Effector memory CD8-positive, alpha-beta T cell (primary cell): Measurements from ENCODE around the gene GTF2IRD1.
A peak's percentile ranks its signal among the peaks of the same experiment; 100 is the strongest.

ENCODE experiments used
- ATAC-seq: fragments of 150-1000 bp; cut with Tn5 transposase; replicated peaks from 2 replicates; pipeline ENCODE4 v1.10.0; 2021; ENCODE audit warnings: mild to moderate bottlenecking, moderate library complexity
- DNase-seq, 3 experiments: peaks; one replicate each; pipeline ENCODE4 v3.0.0; 2021
- H3K27ac Mint-ChIP-seq, 2 donors: one replicate each; pipeline ENCODE4 v1.8.0; 2022; ENCODE audit warnings: mild to moderate bottlenecking in 2 of 2, mixed read lengths in 2 of 2, moderate library complexity in 2 of 2
- H3K27me3 Mint-ChIP-seq, 2 donors: one replicate each; pipeline ENCODE4 v1.8.0; 2022; ENCODE audit warnings: mixed read lengths in 2 of 2
- H3K36me3 Mint-ChIP-seq: one replicate; pipeline ENCODE4 v1.8.0; 2022; ENCODE audit warnings: mild to moderate bottlenecking, moderate library complexity, mixed read lengths; ENCODE audit not compliant: insufficient read depth
- H3K4me1 Mint-ChIP-seq, 2 donors: one replicate each; pipeline ENCODE4 v1.8.0; 2022; ENCODE audit warnings: low read depth in 2 of 2, mixed read lengths in 2 of 2
- H3K4me3 Mint-ChIP-seq, 2 donors: one replicate each; pipeline ENCODE4 v1.8.0; 2022; ENCODE audit warnings: mild to moderate bottlenecking in 2 of 2, mixed read lengths in 2 of 2, moderate library complexity in 2 of 2
- H3K9me3 Mint-ChIP-seq, 2 donors: one replicate each; pipeline ENCODE4 v1.8.0; 2022; ENCODE audit warnings: mixed read lengths in 2 of 2

The GTF2IRD1 gene

DNA sequence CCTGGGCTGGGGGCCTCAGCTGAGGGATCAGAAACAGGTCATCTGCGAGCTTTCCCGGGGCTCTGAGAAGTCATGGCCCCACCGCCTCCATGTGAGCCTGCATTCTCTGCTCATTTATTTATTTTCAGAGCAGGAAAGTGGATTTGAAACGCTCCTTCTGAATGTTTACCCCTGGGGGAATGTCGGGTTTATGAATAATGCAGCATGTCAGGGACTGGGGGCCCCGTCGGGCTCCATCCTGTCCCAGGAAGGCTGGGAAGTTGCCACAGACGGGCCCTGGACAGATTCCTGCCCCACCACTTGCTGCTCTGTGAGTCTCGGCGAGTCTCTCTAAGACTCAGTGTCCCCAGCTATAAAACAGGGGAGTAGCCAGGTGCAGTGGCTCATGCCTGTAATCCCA is 11.9 kb upstream of the GTF2IRD1 start:
- no peak for DNase-seq
- Mint-ChIP-seq H3K4me1 (no peaks in the 10 kb centered on the region), H3K36me3 (no peaks in the 10 kb centered on the region), H3K27me3 (peaks cover 21 to 31% of the 10 kb centered on the region in 2 donors), H3K27ac (no peak overlapping the region), H3K4me3 (no peak overlapping the region), H3K9me3 (no peaks in the 10 kb centered on the region)
- ATAC-seq: no peak

DNA sequence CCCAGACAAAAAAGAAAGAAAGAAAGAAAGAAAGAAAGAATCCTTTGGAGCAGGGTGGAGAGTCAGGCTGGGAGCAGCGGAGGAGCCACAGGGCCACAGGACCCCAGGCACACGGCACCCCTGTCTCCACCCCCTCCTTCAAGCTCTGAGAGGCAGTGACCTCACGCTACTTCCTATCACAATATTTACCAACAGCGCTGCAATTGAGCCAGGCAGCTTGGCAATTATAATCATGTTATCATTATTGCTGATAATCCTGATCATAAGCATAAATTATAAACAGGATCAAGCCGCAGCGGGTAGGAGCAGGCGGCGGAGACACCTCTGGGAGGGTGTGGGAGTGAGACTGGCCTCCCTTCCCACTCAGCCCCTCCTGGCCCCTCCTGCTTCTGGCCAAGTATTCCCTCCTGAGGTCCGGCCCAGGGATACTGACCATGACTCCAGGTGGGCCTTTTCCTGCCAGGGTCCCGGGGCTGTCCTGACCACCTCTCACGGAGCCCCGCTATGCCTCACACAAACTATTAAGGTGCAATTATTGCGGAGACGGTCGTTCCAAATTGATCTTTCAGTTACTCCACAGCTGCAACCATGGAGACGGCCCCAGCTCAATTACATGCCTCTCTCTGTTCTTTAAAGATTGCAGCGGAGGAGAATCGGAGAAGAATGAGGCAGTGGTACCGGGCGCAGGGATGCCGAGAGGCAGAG is 10.0 kb upstream of the GTF2IRD1 start:
- H3K36me3 Mint-ChIP-seq: no peaks in the 10 kb centered on the region
- no peak for ATAC-seq
- no peak overlapping the region for H3K4me3 Mint-ChIP-seq
- H3K27me3 Mint-ChIP-seq: peaks cover 21 to 31% of the 10 kb centered on the region in 2 donors
- DNase-seq: no peak
- no peaks in the 10 kb centered on the region for H3K9me3 Mint-ChIP-seq
- H3K4me1 Mint-ChIP-seq: no peaks in the 10 kb centered on the region
- no peak overlapping the region for H3K27ac Mint-ChIP-seq

DNA sequence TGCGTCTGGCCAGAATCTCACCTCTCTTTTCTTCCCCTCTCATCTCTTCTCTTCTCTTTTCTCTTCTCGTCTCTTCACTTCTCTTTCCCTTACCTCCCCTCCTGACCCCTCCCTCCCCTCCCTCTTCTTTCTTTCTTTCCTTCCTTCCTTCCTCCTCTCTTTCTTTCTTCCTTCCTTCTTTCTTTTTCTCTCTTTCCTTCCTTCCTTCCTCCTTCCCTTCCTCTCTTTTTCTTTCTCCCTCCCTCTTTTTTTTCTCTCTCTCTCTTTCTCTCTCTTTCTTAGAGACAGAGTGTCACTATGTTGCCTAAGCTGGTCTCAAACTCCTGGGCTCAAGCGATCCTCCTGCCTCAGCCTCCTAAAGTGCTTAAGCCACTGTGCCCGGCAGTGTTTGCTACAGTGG is 4.6 kb upstream of the GTF2IRD1 start:
- DNase-seq: no peak
- Mint-ChIP-seq H3K9me3 (no peaks in the 10 kb centered on the region), H3K27me3 (peaks cover 9 to 11% of the 10 kb centered on the region in 2 donors)

DNA sequence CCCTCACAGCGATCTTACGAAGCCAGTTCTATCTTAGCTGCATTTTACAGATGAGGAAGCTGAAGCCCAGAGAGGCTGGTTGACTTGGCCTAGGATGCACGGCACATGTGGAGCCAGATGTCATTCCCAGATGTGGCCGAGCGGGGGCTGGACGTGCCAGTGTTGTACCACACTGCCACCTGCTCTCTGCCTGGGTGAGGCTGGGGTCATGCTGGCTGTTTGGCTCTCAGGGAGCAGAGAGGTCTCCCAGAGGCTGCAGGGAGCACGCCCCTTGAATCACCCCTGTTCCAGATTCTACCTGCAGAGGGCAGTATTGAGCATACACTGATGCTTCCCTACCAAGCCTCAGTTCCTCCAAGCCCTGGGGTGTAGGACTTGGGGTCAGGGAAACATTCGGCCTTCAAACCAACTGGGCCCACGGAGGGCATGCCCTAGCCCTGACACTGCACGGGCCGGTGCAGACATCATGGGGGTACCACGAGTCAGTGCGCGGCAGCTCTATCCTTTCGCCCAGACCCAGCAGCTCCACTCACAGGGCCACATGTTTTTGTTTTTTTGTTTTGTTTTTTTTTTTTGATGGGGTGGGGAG is 3.8 kb upstream of the GTF2IRD1 start:
- DNase-seq: peak; percentile 70 to 72 (median 72)
- peaks cover 4% of the 10 kb centered on the region for H3K36me3 Mint-ChIP-seq
- peak; percentile 16 for ATAC-seq
- no peaks in the 10 kb centered on the region for H3K9me3 Mint-ChIP-seq
- peaks cover 13 to 15% of the 10 kb centered on the region in 2 donors for H3K4me1 Mint-ChIP-seq
- H3K27me3 Mint-ChIP-seq: peaks cover 8 to 12% of the 10 kb centered on the region in 2 donors
- H3K27ac Mint-ChIP-seq: no peak overlapping the region
- no peak overlapping the region for H3K4me3 Mint-ChIP-seq

More for the DNA sequence above, 4.6 kb upstream of the GTF2IRD1 start:
- H3K4me3 Mint-ChIP-seq: no peak overlapping the region
- no peak for ATAC-seq
- H3K27ac Mint-ChIP-seq: peak overlapping the region in 1 of 2 donors; percentile 93
- peaks cover 4% of the 10 kb centered on the region for H3K36me3 Mint-ChIP-seq
- peaks cover 13 to 15% of the 10 kb centered on the region in 2 donors for H3K4me1 Mint-ChIP-seq

DNA sequence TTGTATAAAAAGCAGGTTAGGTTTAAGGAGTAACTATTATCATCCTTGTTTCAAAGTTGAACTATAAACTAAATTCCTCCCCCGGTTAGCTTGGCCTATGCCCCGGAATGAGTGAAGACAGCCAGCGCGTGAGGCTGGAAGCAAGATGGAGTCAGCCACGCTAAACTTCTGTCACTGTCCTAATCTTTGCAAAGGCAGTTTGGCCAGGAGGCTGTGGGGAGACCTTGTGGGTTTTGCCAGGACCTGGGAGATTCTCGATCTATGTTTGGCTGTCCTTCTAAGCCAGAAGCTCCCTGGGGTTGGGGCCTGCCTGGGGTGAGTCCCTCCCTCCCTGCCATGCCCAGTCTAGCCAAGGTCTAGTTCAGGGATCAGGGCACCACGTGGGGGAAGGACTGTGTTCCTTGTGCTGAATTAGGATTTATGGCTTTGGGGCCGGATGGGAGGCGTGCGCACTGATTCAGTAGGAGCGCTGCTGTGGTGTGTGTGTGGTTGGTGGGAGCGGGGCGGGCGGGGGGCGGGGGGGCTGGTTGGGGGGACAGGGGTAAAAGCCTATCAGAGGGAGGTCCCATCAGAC is 871 bp upstream of the GTF2IRD1 start:
- peaks cover 4% of the 10 kb centered on the region for H3K36me3 Mint-ChIP-seq
- peak overlapping the region; percentile 72 to 86 for H3K4me3 Mint-ChIP-seq
- peak in 1 of 3 experiments; percentile 14 for DNase-seq
- no peaks in the 10 kb centered on the region for H3K9me3 Mint-ChIP-seq
- peaks cover 13 to 15% of the 10 kb centered on the region in 2 donors for H3K4me1 Mint-ChIP-seq
- H3K27me3 Mint-ChIP-seq: peaks cover 24 to 26% of the 10 kb centered on the region in 2 donors
- H3K27ac Mint-ChIP-seq: peak overlapping the region in 1 of 2 donors; percentile 93
- peak; percentile 1 for ATAC-seq

DNA sequence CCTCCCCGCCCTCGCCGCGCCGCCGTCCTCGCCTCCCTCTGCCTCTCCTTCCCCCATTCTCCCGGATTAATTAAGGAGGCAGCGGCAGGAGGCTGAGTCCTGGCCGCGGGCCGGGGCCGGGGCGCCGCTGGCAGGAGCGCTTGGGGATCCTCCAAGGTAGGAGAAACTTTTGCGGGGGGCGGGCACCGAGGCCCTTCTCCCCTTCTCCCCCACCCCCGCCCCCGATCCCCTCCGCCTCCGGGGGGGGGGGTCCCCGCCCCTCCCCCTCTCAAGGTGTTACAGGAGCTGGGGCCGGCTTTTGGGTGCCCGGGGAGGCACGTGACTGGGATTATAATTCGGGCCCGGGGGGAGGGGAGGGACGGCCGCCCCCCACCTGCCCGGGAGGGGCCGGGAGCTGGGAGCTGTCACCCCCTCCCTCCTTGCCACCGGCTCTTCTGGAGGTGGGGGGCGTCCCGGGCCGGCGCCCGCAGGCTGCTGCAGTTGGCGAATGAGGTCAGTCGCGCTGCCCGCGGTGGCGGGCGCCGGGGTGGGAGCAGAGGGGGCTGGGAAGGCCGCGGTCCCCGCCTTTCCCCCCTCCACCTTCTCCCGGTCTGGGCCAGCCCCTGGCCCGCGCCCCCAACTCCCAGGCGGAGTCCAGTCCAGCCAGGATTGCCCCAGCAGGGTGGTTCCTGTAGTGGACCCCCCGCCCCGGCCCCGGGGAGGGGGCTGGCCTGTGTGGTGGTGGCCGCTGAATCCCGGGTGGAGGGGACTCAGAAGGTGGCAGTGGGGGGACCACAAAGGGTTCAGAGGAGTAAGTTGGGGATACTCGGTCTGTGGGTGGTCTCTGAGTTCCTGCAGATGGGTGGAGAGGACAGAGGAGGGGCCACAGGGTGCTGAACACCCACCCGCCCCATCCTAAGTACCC is 567 bp downstream of the GTF2IRD1 start:
- Mint-ChIP-seq H3K4me3 (peak overlapping the region; percentile 37 to 51), H3K36me3 (peaks cover 4% of the 10 kb centered on the region), H3K9me3 (no peaks in the 10 kb centered on the region), H3K27me3 (peaks cover 24 to 28% of the 10 kb centered on the region in 2 donors), H3K4me1 (peaks cover 13 to 15% of the 10 kb centered on the region in 2 donors), H3K27ac (no peak overlapping the region)
- no peak for DNase-seq
- ATAC-seq: no peak

DNA sequence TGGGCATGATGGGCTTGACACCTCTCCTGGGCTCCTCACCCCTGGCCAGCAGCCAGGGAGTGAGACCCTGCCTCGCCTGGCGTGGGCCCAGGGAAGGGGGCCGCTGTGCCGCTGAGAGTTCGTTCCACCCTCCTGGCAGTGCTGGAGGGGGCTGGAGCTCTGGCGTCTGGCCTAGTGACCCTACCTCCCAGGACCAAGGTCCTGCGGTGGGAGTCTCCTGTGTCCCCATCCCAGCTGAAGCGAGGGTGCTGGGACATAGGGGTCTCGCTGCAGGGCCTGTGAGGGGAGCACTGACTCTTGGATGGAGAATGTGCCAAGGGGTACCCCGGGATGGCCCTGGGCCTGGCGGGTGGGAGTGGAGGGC is 1.2 kb downstream of the GTF2IRD1 start:
- DNase-seq (no peak), ATAC-seq (no peak)
- H3K27ac Mint-ChIP-seq: no peak overlapping the region
- H3K4me3 Mint-ChIP-seq: peak overlapping the region; percentile 13 to 19
- H3K4me1 Mint-ChIP-seq: peaks cover 12 to 13% of the 10 kb centered on the region in 2 donors
- peaks cover 24 to 28% of the 10 kb centered on the region in 2 donors for H3K27me3 Mint-ChIP-seq
- H3K36me3 Mint-ChIP-seq: peaks cover 4% of the 10 kb centered on the region
- no peaks in the 10 kb centered on the region for H3K9me3 Mint-ChIP-seq

DNA sequence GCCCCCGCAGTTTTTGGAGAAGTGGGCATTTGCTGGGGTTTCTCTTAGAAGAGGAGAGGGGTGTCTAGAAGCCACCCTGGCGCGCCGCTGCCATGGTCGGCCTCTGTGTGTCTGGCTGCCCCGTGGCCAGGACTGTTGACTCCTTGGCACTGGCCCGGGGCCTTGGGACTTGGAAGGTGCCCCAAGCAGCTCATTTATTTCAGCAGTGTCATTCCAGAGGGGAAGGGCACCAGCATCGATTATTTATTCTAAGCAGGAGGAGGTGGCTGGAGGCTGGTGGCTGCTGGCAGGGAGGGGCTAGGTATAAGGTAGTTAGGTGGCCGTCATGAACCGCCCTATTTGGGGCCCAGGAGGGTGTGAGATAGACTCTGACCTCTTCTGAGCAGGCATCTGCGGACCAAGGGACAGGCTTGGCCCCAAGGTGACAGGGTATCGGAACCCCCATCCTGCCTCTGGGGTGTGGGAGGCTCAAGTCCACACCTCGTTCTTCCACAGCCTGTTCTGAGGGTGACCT is 1.6 kb downstream of the GTF2IRD1 start:
- DNase-seq (no peak), ATAC-seq (no peak)
- no peaks in the 10 kb centered on the region for H3K9me3 Mint-ChIP-seq
- peaks cover 11 to 13% of the 10 kb centered on the region in 2 donors for H3K4me1 Mint-ChIP-seq
- H3K36me3 Mint-ChIP-seq: peaks cover 4% of the 10 kb centered on the region
- peaks cover 24 to 28% of the 10 kb centered on the region in 2 donors for H3K27me3 Mint-ChIP-seq
- no peak overlapping the region for H3K27ac Mint-ChIP-seq
- H3K4me3 Mint-ChIP-seq: peak overlapping the region in 1 of 2 donors; percentile 19

DNA sequence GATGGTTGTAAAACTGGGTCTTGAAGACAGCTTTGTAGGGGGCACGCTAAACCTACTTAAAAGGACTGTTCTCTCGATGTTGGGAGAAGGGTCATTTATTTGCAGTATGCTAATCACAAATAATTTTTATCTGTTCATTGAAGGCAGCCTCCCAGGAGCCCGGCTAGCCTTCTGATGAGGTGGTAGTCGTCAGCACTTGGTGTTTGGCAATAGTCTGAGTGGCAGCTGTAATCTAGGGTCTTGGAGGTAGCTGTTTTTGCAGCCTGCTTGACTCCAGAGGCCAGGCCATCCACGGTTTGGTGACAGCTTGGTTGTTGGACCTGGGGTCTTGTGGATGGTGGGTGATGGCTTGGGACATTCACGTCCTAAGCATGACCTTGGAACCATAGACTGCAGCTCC is 2.2 kb downstream of the GTF2IRD1 start:
- no peak for ATAC-seq
- Mint-ChIP-seq H3K4me1 (peaks cover 11 to 13% of the 10 kb centered on the region in 2 donors), H3K9me3 (no peaks in the 10 kb centered on the region), H3K36me3 (peaks cover 4% of the 10 kb centered on the region), H3K4me3 (no peak overlapping the region), H3K27me3 (peaks cover 24 to 28% of the 10 kb centered on the region in 2 donors), H3K27ac (no peak overlapping the region)
- DNase-seq: no peak

DNA sequence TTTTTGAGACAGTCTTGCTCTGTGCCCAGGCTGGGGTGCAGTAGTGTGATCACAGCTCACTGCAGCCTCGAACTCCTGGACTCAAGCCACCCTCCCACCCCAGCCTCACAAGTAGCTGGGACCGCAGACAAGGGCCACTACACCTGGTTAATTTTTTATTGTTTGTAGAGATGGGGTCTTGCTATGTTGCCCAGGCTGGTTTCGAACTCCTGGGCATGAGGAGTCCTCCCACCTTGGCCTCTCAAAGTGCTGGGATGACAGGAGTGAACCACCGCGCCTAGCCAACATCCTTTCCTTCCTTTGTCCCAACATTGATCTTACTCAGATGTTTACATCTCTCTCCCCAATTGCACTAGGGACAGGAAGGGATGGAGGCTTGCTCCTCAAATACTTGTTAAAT is 3.3 kb downstream of the GTF2IRD1 start:
- peaks cover 24 to 28% of the 10 kb centered on the region in 2 donors for H3K27me3 Mint-ChIP-seq
- H3K27ac Mint-ChIP-seq: no peak overlapping the region
- DNase-seq: no peak
- H3K4me1 Mint-ChIP-seq: peaks cover 10 to 13% of the 10 kb centered on the region in 2 donors
- H3K36me3 Mint-ChIP-seq: peaks cover 4% of the 10 kb centered on the region
- no peaks in the 10 kb centered on the region for H3K9me3 Mint-ChIP-seq
- no peak for ATAC-seq
- no peak overlapping the region for H3K4me3 Mint-ChIP-seq

DNA sequence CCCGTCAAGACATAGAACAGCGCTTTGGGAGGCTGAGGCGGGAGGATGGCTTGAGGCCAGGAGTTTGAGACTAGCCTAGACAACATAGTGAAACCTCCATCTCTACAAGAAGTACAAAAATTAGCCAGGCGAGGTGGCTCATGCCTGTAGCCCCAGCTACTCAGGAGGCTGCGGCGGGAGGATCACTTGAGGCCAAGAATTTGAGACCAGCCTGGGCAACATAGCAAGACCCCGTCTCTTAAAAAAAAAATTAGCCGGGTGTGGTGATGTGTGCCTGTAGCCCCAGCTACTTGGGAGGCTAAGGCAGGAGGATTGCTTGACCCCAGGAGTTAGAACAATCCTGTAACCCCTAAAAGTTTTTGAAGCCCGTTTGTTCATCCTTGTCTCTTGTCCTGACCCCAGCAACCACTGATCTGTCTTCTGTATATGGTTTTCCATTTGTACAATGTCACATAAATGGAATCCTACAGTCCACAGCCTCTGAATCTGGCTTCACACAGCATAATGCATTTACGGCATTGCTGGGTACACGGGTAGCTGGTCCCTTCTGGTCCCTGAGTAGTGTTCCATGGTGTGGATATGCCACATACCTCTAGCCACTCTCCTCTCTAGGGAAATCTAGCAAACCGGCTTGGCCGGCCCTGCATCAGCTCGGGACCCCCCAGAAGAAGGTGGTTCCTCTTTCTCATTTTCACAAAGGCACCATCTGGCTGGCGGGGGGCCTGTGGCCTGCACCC is 8.4 kb downstream of the GTF2IRD1 start:
- Mint-ChIP-seq H3K36me3 (no peaks in the 10 kb centered on the region), H3K27me3 (peaks cover 10 to 14% of the 10 kb centered on the region in 2 donors), H3K27ac (no peak overlapping the region), H3K4me3 (no peak overlapping the region), H3K4me1 (peaks cover 4 to 8% of the 10 kb centered on the region in 2 donors), H3K9me3 (no peaks in the 10 kb centered on the region)
- DNase-seq (no peak), ATAC-seq (no peak)

DNA sequence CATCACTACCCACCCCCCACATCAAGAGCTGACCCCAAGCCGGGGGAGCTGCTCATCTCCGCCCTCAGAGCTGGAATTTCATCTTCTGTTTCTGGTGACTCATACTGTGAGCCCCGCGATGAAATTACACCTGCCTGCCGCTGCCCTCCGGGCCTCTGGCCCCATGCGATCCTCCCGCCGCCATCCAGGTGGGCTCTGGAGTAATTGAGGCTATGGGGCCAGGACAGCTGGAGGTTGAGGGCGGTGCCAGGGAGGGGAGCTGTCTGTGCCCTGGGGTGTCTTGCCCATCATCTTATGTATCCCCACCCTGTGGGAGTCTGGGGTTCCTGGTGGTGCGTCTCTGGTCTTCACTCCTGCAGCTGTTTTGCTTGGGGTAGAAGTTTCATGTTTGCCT is 9.0 kb downstream of the GTF2IRD1 start:
- Mint-ChIP-seq H3K27ac (no peak overlapping the region), H3K36me3 (no peaks in the 10 kb centered on the region), H3K4me3 (no peak overlapping the region), H3K27me3 (peaks cover 5 to 9% of the 10 kb centered on the region in 2 donors), H3K9me3 (no peaks in the 10 kb centered on the region), H3K4me1 (peaks cover 4 to 8% of the 10 kb centered on the region in 2 donors)
- DNase-seq (no peak), ATAC-seq (no peak)
